ENCODE results near the gene RPS17.
"Not testable (repeated sequence)": the region's sequence is repeated elsewhere in the genome, so short reads cannot be mapped to it uniquely, and the experiment has no call there.

The RPS17 gene

GRCh38 chr15:82507087-82507486, 33.2 kb downstream of the RPS17 start:
- DNase-seq, result not testable (repeated sequence)

GRCh38 chr15:82505842-82506241, 34.4 kb downstream of the RPS17 start:
- DNase-seq, result not testable (repeated sequence)

- not testable (repeated sequence) for DNase-seq
These were observed 36.2 kb downstream of the RPS17 start for GRCh38 chr15:82504074-82504473.

GRCh38 chr15:82502700-82503339, 37.4 kb downstream of the RPS17 start:
- DNase-seq, result not testable (repeated sequence)

- DNase-seq, result not testable (repeated sequence)
These were observed 39.5 kb downstream of the RPS17 start for GRCh38 chr15:82500772-82501171.

DNA sequence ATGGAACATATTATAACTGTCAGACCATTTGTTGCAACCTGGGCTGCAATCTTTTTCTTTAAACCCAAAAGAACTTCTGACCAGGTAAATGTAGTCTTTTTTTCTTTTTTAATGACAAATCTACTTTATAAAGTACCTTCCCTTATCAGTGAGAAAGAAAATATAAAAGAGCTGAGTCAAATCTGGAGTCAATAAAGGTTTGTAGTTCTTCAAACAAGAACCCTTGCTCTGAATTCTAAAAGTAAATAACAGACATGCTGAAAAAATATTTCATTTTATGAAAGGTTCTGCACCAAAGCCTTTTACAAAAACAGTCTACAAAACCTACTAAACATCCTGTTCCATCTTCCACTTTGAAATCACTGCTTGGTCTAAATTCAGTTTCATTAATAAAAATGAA, 42.3 kb downstream of the RPS17 start:
- not testable (repeated sequence) for DNase-seq

- not testable (repeated sequence) for DNase-seq
These were observed 52.0 kb downstream of the RPS17 start for GRCh38 chr15:82488250-82488649.

DNA sequence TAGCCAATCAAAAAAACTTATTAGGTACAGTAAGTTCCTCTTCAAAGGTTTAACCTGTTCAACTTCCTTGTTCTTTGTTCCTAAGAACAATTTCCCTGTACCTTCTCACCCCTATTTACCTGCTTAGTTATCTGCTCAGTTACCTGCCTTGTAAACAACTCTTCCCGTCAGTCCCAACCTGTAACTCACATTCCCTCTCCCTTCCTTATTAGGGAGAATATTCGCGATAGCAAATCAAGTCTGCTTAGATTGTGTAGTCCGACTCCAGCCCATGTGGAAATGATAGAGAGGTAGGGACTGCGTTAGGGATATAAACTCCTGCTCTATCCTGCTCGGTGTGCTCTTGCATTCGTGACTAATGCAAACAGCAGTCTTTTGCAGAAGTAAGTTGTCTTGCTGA, 53.2 kb downstream of the RPS17 start:
- not testable (repeated sequence) for DNase-seq

Measured in NCI-H748 treated with DMSO at 0.1 percent for 48 hours (cell line).